Liver (tissue), 9 donors: ENCODE measurements around the gene VWA2. TPM values are rescaled to one million over a fixed set of nuclear protein-coding genes. Genes with fewer than 3 reads are reported as not detected.

Experiments
- DNase-seq: peaks from one replicate; pipeline ENCODE4 v3.0.0-alpha.2; 2017; ENCODE audit warnings: low spot score
- H3K27ac ChIP-seq, 2 donors: one replicate each; pipeline ENCODE4 v1.7.0; 2013; ENCODE audit warnings: inconsistent platforms in 2 of 2, low read length in 2 of 2, control low read depth in 1 of 2, low read depth in 1 of 2, mild to moderate bottlenecking in 1 of 2
- H3K27me3 ChIP-seq, 4 donors: one replicate each; pipeline versions ENCODE4 v1.6.1 to v1.7.0; 2013; ENCODE audit warnings: low read length in 3 of 4, inconsistent platforms in 1 of 4, mild to moderate bottlenecking in 1 of 4, moderate library complexity in 1 of 4; ENCODE audit not compliant: control insufficient read depth in 4 of 4, insufficient read depth in 4 of 4
- H3K36me3 ChIP-seq, 4 donors: one replicate each; pipeline versions ENCODE4 v1.6.1 to v1.7.0; 2013; ENCODE audit warnings: low read length in 3 of 4, mild to moderate bottlenecking in 3 of 4, low read depth in 1 of 4, moderate library complexity in 1 of 4; ENCODE audit not compliant: control insufficient read depth in 4 of 4, insufficient read depth in 3 of 4
- H3K4me1 ChIP-seq, 4 donors: one replicate each; pipeline versions ENCODE4 v1.6.1 to v1.7.0; 2013; ENCODE audit warnings: low read length in 3 of 4, mild to moderate bottlenecking in 3 of 4, moderate library complexity in 1 of 4; ENCODE audit not compliant: control insufficient read depth in 4 of 4, insufficient read depth in 4 of 4
- H3K4me3 ChIP-seq, 3 donors: one replicate each; pipeline versions ENCODE4 v1.6.1 to v1.7.0; 2013; ENCODE audit warnings: low read length in 3 of 3, control low read depth in 1 of 3, low read depth in 1 of 3, mild to moderate bottlenecking in 1 of 3
- H3K9ac ChIP-seq, 2 donors: one replicate each; pipeline ENCODE4 v1.7.0; 2013; ENCODE audit warnings: low read length in 2 of 2, mild to moderate bottlenecking in 2 of 2, moderate library complexity in 2 of 2, control low read depth in 1 of 2, low read depth in 1 of 2
- H3K9me3 ChIP-seq, 4 donors: one replicate each; pipeline versions ENCODE4 v1.6.1 to v1.7.0; 2013; ENCODE audit warnings: low read length in 3 of 4; ENCODE audit not compliant: control insufficient read depth in 4 of 4
- EGR1 ChIP-seq, 2 donors: IDR thresholded peaks; 2 replicates each; pipeline ENCODE4 v1.6.1; 2016 to 2018; ENCODE audit warnings: antibody characterized with exemption in 2 of 2, low read depth in 2 of 2
- FOXA1 ChIP-seq: IDR thresholded peaks from 2 replicates; pipeline ENCODE4 v1.6.1; 2016; ENCODE audit warnings: antibody characterized with exemption
- FOXA2 ChIP-seq: IDR thresholded peaks from 2 replicates; pipeline ENCODE4 v1.6.1; 2016; ENCODE audit warnings: antibody characterized with exemption
- GABPA ChIP-seq, 2 donors: IDR thresholded peaks in 1 of 2; conservative IDR thresholded peaks in 1 of 2; 2 replicates each; pipeline ENCODE4 v1.6.1; 2016; ENCODE audit warnings: antibody characterized with exemption in 2 of 2, mild to moderate bottlenecking in 1 of 2, moderate library complexity in 1 of 2
- HNF4G ChIP-seq: IDR thresholded peaks from 2 replicates; pipeline ENCODE4 v1.6.1; 2016; ENCODE audit warnings: antibody characterized with exemption
- JUND ChIP-seq, 2 donors: IDR thresholded peaks; 2 replicates each; pipeline ENCODE4 v1.6.1; 2016; ENCODE audit warnings: antibody characterized with exemption in 2 of 2
- NR2F2 ChIP-seq: IDR thresholded peaks from 2 replicates; pipeline ENCODE4 v1.6.1; 2016; ENCODE audit warnings: antibody characterized with exemption
- RXRA ChIP-seq, 2 donors: IDR thresholded peaks; 2 replicates each; pipeline ENCODE4 v1.6.1; 2017 to 2018; ENCODE audit warnings: antibody characterized with exemption in 2 of 2, mild to moderate bottlenecking in 1 of 2
- SP1 ChIP-seq: IDR thresholded peaks from 2 replicates; pipeline ENCODE4 v1.6.1; 2018; ENCODE audit warnings: antibody characterized with exemption, mild to moderate bottlenecking
- TAF1 ChIP-seq: conservative IDR thresholded peaks from 2 replicates; pipeline ENCODE4 v1.6.1; 2016; ENCODE audit warnings: antibody characterized with exemption, mild to moderate bottlenecking
- YY1 ChIP-seq: IDR thresholded peaks from 2 replicates; pipeline ENCODE4 v1.6.1; 2016; ENCODE audit warnings: antibody characterized with exemption, mild to moderate bottlenecking
- WGBS: extraction: QIAGEN DNeasy Blood & Tissue Kit; methylation state at CpG from one replicate; pipeline ENCODE4 v1.1.7; 2013; 5-methylcytosine and 5-hydroxymethylcytosine counted together
- polyA plus RNA-seq, 2 donors: library from polyadenylated mRNA; stranded (reverse) in 1 of 2; unstranded in 1 of 2; fragments of 200-250 nt in 1 of 2; fragments of >200 nt in 1 of 2; fragmentation: Nextera tagmentation in 1 of 2; extraction: Ambion mirVana in 1 of 2; gene quantifications; one replicate each; pipeline versions ENCODE4 v1.2.1 to v1.2.3, GENCODE V29; 2013 to 2015
- total RNA-seq, 2 donors: library from RNA; depleted of rRNA; stranded (reverse); fragments of >200 nt; gene quantifications; one replicate each; pipeline ENCODE4 v1.2.3, GENCODE V29; 2014
- TF ChIP-seq, protein P1 (sequence below): IDR thresholded peaks from 2 replicates; pipeline ENCODE4 v1.6.1; 2016; ENCODE audit warnings: antibody characterized with exemption, mild to moderate bottlenecking
- TF ChIP-seq, protein P2 (sequence below): IDR thresholded peaks from 2 replicates; pipeline ENCODE4 v1.6.1; 2016; ENCODE audit warnings: antibody characterized with exemption
- TF ChIP-seq, protein P3 (sequence below): fragments of 150-350 bp; IDR thresholded peaks from 2 replicates; pipeline ENCODE4 v1.5.1; 2017; ENCODE audit warnings: improper control_type of control experiment, low read depth, low read length; ENCODE audit not compliant: missing input control
- TF ChIP-seq, protein P4 (sequence below): IDR thresholded peaks from 2 replicates; pipeline ENCODE4 v1.6.1; 2016; ENCODE audit warnings: antibody characterized with exemption
- donor health status: healthy.
- donor health status: healthy.
- donor health status: healthy.
- donor health status: healthy.
- donor health status: healthy.

The VWA2 gene
- total and polyA plus RNA-seq, 4 donors = 0.05 to 0.25 TPM; not detected in 2

DNA sequence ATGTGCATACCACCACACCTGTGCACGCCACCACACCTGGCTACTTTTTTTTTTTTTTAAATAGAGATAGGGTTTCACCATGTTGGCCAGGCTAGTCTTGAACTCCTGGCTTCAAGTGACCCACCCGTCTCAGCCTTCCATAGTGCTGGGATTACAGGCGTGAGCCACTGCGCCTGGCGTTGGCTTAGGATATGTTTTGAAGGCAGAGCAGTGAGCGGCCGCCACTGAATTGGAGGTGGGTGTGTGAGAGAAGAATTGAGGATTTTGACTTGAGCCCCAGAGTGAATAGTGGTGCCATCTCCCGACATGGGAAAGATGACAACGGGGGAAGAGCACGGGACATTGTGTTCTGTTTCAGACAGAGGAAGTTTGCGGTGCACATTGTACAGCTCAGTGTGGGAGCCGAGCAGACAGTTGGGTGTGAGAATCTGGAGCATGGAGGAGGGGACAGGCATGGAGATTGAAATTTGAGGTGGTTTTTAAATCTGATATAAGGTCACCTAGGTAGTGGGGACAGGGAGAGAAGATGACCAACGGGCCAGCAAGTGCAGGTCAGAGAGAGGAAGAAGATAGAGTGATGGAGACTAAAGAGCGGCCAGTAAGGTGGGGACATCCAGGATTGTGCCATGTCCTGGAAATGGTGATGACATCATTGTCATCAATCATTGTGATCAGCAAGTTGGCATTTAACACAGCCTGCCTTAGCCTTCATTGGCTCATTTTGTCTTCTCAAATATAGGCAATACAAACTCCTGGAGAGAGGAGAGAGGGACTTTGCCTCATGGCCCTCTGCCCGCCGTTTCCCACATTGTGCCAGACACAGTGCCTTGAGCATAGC lies 35.8 kb downstream of the VWA2 start:
- no peak for TF ChIP-seq FOXA2
- no peak for TF ChIP-seq RXRA (IDR thresholded peaks at IDR 0.05)
- TF ChIP-seq, protein P1, sequence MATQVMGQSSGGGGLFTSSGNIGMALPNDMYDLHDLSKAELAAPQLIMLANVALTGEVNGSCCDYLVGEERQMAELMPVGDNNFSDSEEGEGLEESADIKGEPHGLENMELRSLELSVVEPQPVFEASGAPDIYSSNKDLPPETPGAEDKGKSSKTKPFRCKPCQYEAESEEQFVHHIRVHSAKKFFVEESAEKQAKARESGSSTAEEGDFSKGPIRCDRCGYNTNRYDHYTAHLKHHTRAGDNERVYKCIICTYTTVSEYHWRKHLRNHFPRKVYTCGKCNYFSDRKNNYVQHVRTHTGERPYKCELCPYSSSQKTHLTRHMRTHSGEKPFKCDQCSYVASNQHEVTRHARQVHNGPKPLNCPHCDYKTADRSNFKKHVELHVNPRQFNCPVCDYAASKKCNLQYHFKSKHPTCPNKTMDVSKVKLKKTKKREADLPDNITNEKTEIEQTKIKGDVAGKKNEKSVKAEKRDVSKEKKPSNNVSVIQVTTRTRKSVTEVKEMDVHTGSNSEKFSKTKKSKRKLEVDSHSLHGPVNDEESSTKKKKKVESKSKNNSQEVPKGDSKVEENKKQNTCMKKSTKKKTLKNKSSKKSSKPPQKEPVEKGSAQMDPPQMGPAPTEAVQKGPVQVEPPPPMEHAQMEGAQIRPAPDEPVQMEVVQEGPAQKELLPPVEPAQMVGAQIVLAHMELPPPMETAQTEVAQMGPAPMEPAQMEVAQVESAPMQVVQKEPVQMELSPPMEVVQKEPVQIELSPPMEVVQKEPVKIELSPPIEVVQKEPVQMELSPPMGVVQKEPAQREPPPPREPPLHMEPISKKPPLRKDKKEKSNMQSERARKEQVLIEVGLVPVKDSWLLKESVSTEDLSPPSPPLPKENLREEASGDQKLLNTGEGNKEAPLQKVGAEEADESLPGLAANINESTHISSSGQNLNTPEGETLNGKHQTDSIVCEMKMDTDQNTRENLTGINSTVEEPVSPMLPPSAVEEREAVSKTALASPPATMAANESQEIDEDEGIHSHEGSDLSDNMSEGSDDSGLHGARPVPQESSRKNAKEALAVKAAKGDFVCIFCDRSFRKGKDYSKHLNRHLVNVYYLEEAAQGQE = no peak
- TF ChIP-seq SP1 = no peak
- TF ChIP-seq YY1 = no peak
- TF ChIP-seq, protein P2, sequence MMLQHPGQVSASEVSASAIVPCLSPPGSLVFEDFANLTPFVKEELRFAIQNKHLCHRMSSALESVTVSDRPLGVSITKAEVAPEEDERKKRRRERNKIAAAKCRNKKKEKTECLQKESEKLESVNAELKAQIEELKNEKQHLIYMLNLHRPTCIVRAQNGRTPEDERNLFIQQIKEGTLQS = no peak
- TF ChIP-seq EGR1 (IDR thresholded peaks at IDR 0.05; ENCODE audit: low read depth in 2 of 2) = no peak
- no peak for TF ChIP-seq NR2F2
- TF ChIP-seq, protein P3, sequence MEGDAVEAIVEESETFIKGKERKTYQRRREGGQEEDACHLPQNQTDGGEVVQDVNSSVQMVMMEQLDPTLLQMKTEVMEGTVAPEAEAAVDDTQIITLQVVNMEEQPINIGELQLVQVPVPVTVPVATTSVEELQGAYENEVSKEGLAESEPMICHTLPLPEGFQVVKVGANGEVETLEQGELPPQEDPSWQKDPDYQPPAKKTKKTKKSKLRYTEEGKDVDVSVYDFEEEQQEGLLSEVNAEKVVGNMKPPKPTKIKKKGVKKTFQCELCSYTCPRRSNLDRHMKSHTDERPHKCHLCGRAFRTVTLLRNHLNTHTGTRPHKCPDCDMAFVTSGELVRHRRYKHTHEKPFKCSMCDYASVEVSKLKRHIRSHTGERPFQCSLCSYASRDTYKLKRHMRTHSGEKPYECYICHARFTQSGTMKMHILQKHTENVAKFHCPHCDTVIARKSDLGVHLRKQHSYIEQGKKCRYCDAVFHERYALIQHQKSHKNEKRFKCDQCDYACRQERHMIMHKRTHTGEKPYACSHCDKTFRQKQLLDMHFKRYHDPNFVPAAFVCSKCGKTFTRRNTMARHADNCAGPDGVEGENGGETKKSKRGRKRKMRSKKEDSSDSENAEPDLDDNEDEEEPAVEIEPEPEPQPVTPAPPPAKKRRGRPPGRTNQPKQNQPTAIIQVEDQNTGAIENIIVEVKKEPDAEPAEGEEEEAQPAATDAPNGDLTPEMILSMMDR = no peak
- no peaks in the 10 kb centered on the region for H3K36me3 ChIP-seq
- no peak overlapping the region for H3K4me3 ChIP-seq
- H3K27me3 ChIP-seq = peaks cover 0 to 6% (median 0%) of the 10 kb centered on the region in 4 donors
- no peak for DNase-seq
- H3K27ac ChIP-seq = no peak overlapping the region
- no peak overlapping the region for H3K9ac ChIP-seq
- H3K9me3 ChIP-seq = no peaks in the 10 kb centered on the region
- no peaks in the 10 kb centered on the region for H3K4me1 ChIP-seq
- WGBS = 89% methylated on average over 16 of the region's 16 CpGs

DNA sequence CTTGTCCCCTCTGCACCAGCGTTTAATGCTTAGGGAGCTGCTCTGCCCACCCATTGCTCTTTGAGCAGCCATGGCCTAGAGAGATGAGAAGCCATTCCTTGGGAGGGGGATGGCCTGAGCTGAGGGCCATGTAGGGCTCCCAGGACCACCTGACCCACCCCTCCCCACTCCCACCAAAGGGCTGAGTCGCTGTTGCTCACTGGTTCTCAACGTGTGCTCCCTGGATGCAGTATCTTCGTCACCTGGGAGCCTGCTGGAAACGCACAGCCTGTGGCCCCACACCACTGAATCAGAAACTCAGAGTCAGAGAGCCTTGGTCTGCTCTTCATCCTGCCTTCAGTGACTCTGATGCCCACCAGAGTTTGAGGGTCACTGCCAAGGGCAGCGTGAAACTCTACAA lies 37.0 kb downstream of the VWA2 start:
- H3K27ac ChIP-seq = no peak overlapping the region
- no peak for TF ChIP-seq TAF1
- TF ChIP-seq FOXA1 = no peak
- TF ChIP-seq, protein P3 = no peak
- TF ChIP-seq, protein P2 = no peak
- no peak for TF ChIP-seq JUND (IDR thresholded peaks at IDR 0.05)
- TF ChIP-seq EGR1 (IDR thresholded peaks at IDR 0.05; ENCODE audit: low read depth in 2 of 2) = no peak
- TF ChIP-seq HNF4G = no peak
- TF ChIP-seq NR2F2 = no peak
- TF ChIP-seq GABPA (IDR thresholded peaks at IDR 0.05 in 1 of 2, conservative IDR thresholded peaks at IDR 0.05 in 1 of 2) = no peak
- no peak for TF ChIP-seq FOXA2
- TF ChIP-seq, protein P1 = no peak
- TF ChIP-seq SP1 = no peak
- TF ChIP-seq, protein P4, sequence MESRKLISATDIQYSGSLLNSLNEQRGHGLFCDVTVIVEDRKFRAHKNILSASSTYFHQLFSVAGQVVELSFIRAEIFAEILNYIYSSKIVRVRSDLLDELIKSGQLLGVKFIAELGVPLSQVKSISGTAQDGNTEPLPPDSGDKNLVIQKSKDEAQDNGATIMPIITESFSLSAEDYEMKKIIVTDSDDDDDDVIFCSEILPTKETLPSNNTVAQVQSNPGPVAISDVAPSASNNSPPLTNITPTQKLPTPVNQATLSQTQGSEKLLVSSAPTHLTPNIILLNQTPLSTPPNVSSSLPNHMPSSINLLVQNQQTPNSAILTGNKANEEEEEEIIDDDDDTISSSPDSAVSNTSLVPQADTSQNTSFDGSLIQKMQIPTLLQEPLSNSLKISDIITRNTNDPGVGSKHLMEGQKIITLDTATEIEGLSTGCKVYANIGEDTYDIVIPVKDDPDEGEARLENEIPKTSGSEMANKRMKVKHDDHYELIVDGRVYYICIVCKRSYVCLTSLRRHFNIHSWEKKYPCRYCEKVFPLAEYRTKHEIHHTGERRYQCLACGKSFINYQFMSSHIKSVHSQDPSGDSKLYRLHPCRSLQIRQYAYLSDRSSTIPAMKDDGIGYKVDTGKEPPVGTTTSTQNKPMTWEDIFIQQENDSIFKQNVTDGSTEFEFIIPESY = no peak
- no peaks in the 10 kb centered on the region for H3K4me1 ChIP-seq
- H3K27me3 ChIP-seq = peaks cover 0 to 6% (median 0%) of the 10 kb centered on the region in 4 donors
- H3K4me3 ChIP-seq = no peak overlapping the region
- WGBS = 88% methylated on average over 6 of the region's 6 CpGs
- H3K9ac ChIP-seq = no peak overlapping the region
- no peaks in the 10 kb centered on the region for H3K36me3 ChIP-seq
- no peaks in the 10 kb centered on the region for H3K9me3 ChIP-seq
- no peak for DNase-seq
